Mammary epithelial cell (primary cell): ENCODE measurements around the gene SLMAP.

Experiments
- EZH2 ChIP-seq: IDR thresholded peaks from 2 replicates; pipeline ENCODE4 v1.6.1; 2012; ENCODE audit warnings: low read length, inconsistent platforms, borderline replicate concordance
- TF ChIP-seq, protein P1 (sequence below), 2 donors: IDR thresholded peaks in 1 of 2; conservative IDR thresholded peaks in 1 of 2; 2 replicates each; pipeline ENCODE4 v1.5.1; 2011 to 2012; ENCODE audit warnings: inconsistent platforms in 2 of 2, low read length in 2 of 2, mild to moderate bottlenecking in 2 of 2, control low read depth in 1 of 2, low read depth in 1 of 2; ENCODE audit not compliant: insufficient read depth in 1 of 2; ENCODE audit errors: extremely low read depth in 1 of 2

GRCh38 chr3:57805266-57805665, 49.2 kb downstream of the SLMAP start:
- TF ChIP-seq EZH2, result no peak
- TF ChIP-seq, protein P1, sequence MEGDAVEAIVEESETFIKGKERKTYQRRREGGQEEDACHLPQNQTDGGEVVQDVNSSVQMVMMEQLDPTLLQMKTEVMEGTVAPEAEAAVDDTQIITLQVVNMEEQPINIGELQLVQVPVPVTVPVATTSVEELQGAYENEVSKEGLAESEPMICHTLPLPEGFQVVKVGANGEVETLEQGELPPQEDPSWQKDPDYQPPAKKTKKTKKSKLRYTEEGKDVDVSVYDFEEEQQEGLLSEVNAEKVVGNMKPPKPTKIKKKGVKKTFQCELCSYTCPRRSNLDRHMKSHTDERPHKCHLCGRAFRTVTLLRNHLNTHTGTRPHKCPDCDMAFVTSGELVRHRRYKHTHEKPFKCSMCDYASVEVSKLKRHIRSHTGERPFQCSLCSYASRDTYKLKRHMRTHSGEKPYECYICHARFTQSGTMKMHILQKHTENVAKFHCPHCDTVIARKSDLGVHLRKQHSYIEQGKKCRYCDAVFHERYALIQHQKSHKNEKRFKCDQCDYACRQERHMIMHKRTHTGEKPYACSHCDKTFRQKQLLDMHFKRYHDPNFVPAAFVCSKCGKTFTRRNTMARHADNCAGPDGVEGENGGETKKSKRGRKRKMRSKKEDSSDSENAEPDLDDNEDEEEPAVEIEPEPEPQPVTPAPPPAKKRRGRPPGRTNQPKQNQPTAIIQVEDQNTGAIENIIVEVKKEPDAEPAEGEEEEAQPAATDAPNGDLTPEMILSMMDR (conservative IDR thresholded peaks at IDR 0.05 in 1 of 2, IDR thresholded peaks at IDR 0.05 in 1 of 2; ENCODE audit: extremely low read depth in 1 of 2, insufficient read depth in 1 of 2, low read depth in 1 of 2, low read length in 2 of 2), result no peak
